CD4-positive, alpha-beta T cell (primary cell): ENCODE data around the gene NUDT17. TPM values are rescaled to one million over a fixed set of nuclear protein-coding genes. Genes with fewer than 3 reads are reported as not detected.

ENCODE experiments used
- ATAC-seq: fragments of 200-7000 bp; cut with Tn5 transposase; one replicate; pipeline ENCODE4 v1.10.0; 2022; ENCODE audit warnings: mild to moderate bottlenecking; ENCODE audit not compliant: poor library complexity
- CTCF ChIA-PET: fragments of 350-600 bp; sonication (Branson Sonifier 250); formaldehyde crosslinking; loops from one replicate; lab custom pipeline; 2021; ENCODE audit warnings: antibody characterized with exemption, inconsistent platforms; lab: Charles Lee
- POLR2A ChIA-PET: fragments of 350-600 bp; sonication (Branson Sonifier 250); formaldehyde crosslinking; loops from one replicate; lab custom pipeline; 2021; ENCODE audit warnings: antibody characterized with exemption, inconsistent platforms; lab: Charles Lee
- DNase-seq, 14 experiments: peaks; one replicate each; pipeline ENCODE4 v3.0.0-alpha.2; 2013 to 2020; ENCODE audit warnings: mixed read lengths in 2 of 14
- H3K27ac ChIP-seq, 2 donors: one replicate each; pipeline versions ENCODE4 v1.5.1 to v1.7.0; 2013; ENCODE audit warnings: low read length in 2 of 2, low read depth in 1 of 2, mild to moderate bottlenecking in 1 of 2
- H3K27me3 ChIP-seq, 2 experiments: 1 replicate in 1 of 2; 2 replicates in 1 of 2; pipeline versions ENCODE4 v1.6.1 to v1.7.0; 2013; ENCODE audit warnings: low read length in 2 of 2, control low read depth in 1 of 2, mild to moderate bottlenecking in 1 of 2, moderate library complexity in 1 of 2; ENCODE audit not compliant: insufficient read depth in 2 of 2, control insufficient read depth in 1 of 2
- H3K36me3 ChIP-seq: one replicate; pipeline ENCODE4 v1.6.1; 2013; ENCODE audit warnings: low read length, control low read depth; ENCODE audit not compliant: insufficient read depth
- H3K4me1 ChIP-seq: one replicate; pipeline ENCODE4 v1.6.1; 2013; ENCODE audit warnings: low read length, control low read depth; ENCODE audit not compliant: insufficient read depth
- H3K4me3 ChIP-seq: one replicate; pipeline ENCODE4 v1.5.1; 2013; ENCODE audit warnings: mild to moderate bottlenecking, low read length, moderate library complexity
- H3K9me3 ChIP-seq, 2 experiments: 1 replicate in 1 of 2; 2 replicates in 1 of 2; pipeline versions ENCODE4 v1.6.1 to v1.7.0; 2013; ENCODE audit warnings: low read length in 2 of 2, mild to moderate bottlenecking in 2 of 2, control low read depth in 1 of 2, moderate library complexity in 1 of 2; ENCODE audit not compliant: control insufficient read depth in 1 of 2, insufficient read depth in 1 of 2
- H3K27ac Mint-ChIP-seq: one replicate; pipeline ENCODE4 v1.8.0; 2020; ENCODE audit warnings: mixed read lengths
- H3K27me3 Mint-ChIP-seq: one replicate; pipeline ENCODE4 v1.8.0; 2021; ENCODE audit warnings: mixed read lengths
- H3K36me3 Mint-ChIP-seq: one replicate; pipeline ENCODE4 v1.8.0; 2021; ENCODE audit warnings: low read depth, mixed read lengths
- H3K4me1 Mint-ChIP-seq: one replicate; pipeline ENCODE4 v1.8.0; 2021; ENCODE audit warnings: low read depth, mixed read lengths
- H3K4me3 Mint-ChIP-seq: one replicate; pipeline ENCODE4 v1.8.0; 2020; ENCODE audit warnings: mild to moderate bottlenecking, mixed read lengths
- H3K9me3 Mint-ChIP-seq: one replicate; pipeline ENCODE4 v1.8.0; 2020; ENCODE audit warnings: mixed read lengths
- CTCF ChIP-seq: fragments of 200-600 bp; IDR thresholded peaks from one replicate; pipeline ENCODE4 v1.8.0; 2022; ENCODE audit warnings: antibody characterized with exemption, mild to moderate bottlenecking
- intact Hi-C, 2 experiments: fragments of 100-400 bp; cut with DNase I in 1 of 2; cut with micrococcal nuclease in 1 of 2; formaldehyde crosslinking; loops; one replicate each; pipeline versions ENCODE4 v1.15.1 to v1.9.0; 2023 to 2025; cut with DNase I, micrococcal nuclease
- total RNA-seq, 174 experiments: library from RNA in 2 of 174; stranded (reverse) in 2 of 174; gene quantifications; one replicate each; pipeline ENCODE4 v1.2.3 and lab custom pipeline; 2021 to 2026

Gene NUDT17
- total RNA-seq, 2 experiments from 2014 or later = 1.6 to 2.8 TPM

GRCh38 chr1:145877923-145878486 lies 32.6 kb downstream of the NUDT17 start:
- H3K4me3 ChIP-seq = no peak overlapping the region
- DNase-seq (no peak), ATAC-seq (no peak)
- H3K27me3 ChIP-seq = peaks cover 0 to 2% of the 10 kb centered on the region in 2 experiments
- H3K36me3 Mint-ChIP-seq = no peaks in the 10 kb centered on the region
- no peaks in the 10 kb centered on the region for H3K36me3 ChIP-seq
- no peaks in the 10 kb centered on the region for H3K9me3 Mint-ChIP-seq
- intact Hi-C loops = no loop called here
- no peak overlapping the region for H3K27ac Mint-ChIP-seq
- ChIA-PET POLR2A (interaction anchor here (1.2 kb wide), 1 partner anchor 18 kb away, joined by 3 read pairs; no protein-coding TSS in a partner anchor), CTCF (no interaction called here)
- peaks cover 1% of the 10 kb centered on the region for H3K4me1 Mint-ChIP-seq
- H3K4me3 Mint-ChIP-seq = no peak overlapping the region
- no peaks in the 10 kb centered on the region for H3K4me1 ChIP-seq
- H3K27ac ChIP-seq = no peak overlapping the region
- peaks cover 14% of the 10 kb centered on the region for H3K27me3 Mint-ChIP-seq
- no peaks in the 10 kb centered on the region for H3K9me3 ChIP-seq
- TF ChIP-seq CTCF = no peak

- intact Hi-C loops = no loop called here
- H3K27me3 ChIP-seq = peaks cover 5 to 7% of the 10 kb centered on the region in 2 experiments
- no peaks in the 10 kb centered on the region for H3K9me3 ChIP-seq
- no peak for ATAC-seq
- no peak for TF ChIP-seq CTCF
- H3K36me3 ChIP-seq = no peaks in the 10 kb centered on the region
- H3K27ac ChIP-seq = no peak overlapping the region
- Mint-ChIP-seq H3K4me3 (no peak overlapping the region), H3K36me3 (no peaks in the 10 kb centered on the region), H3K4me1 (no peaks in the 10 kb centered on the region), H3K27me3 (peaks cover 19% of the 10 kb centered on the region), H3K27ac (no peak overlapping the region), H3K9me3 (no peaks in the 10 kb centered on the region)
- no peak overlapping the region for H3K4me3 ChIP-seq
- DNase-seq = no peak
- CTCF ChIA-PET = interaction anchor here (2.7 kb wide), 1 partner anchor 33 kb away, joined by 12 read pairs; the partner anchor contains the start of gene NUDT17
- H3K4me1 ChIP-seq = no peaks in the 10 kb centered on the region
- POLR2A ChIA-PET = interaction anchor here (1.2 to 3.3 kb wide), 2 partner anchors 19 to 20 kb away, joined by 3 to 13 read pairs; partner anchors contain the start of gene PIAS3
Observed at GRCh38 chr1:145878724-145879123, 33.3 kb downstream of the NUDT17 start.

GRCh38 chr1:145879775-145880174 lies 34.3 kb downstream of the NUDT17 start:
- Mint-ChIP-seq H3K36me3 (no peaks in the 10 kb centered on the region), H3K9me3 (no peaks in the 10 kb centered on the region), H3K27me3 (peaks cover 25% of the 10 kb centered on the region), H3K4me3 (no peak overlapping the region), H3K27ac (no peak overlapping the region), H3K4me1 (peaks cover 4% of the 10 kb centered on the region)
- Histone ChIP-seq H3K9me3 (no peaks in the 10 kb centered on the region), H3K36me3 (no peaks in the 10 kb centered on the region), H3K27me3 (peaks cover 13 to 18% of the 10 kb centered on the region in 2 experiments), H3K4me3 (no peak overlapping the region), H3K4me1 (no peaks in the 10 kb centered on the region), H3K27ac (no peak overlapping the region)
- no peak for TF ChIP-seq CTCF
- ChIA-PET POLR2A (interaction anchor here (3.3 kb wide), 1 partner anchor 21 kb away, joined by 13 read pairs; the partner anchor contains the start of gene PIAS3), CTCF (interaction anchor here (1.1 to 2.7 kb wide), 2 partner anchors 12 to 34 kb away, joined by 3 to 12 read pairs; partner anchors contain the start of gene NUDT17)
- intact Hi-C loops = no loop called here
- DNase-seq (no peak), ATAC-seq (no peak)
